ENCODE measurements around the gene RNF222. TPM values are rescaled to one million over a fixed set of nuclear protein-coding genes. Genes with fewer than 3 reads are reported as not detected.

The RNF222 gene
- total and polyA plus RNA-seq, 2 experiments from 2014 or later, result 0.07 TPM; not detected in 1

DNA sequence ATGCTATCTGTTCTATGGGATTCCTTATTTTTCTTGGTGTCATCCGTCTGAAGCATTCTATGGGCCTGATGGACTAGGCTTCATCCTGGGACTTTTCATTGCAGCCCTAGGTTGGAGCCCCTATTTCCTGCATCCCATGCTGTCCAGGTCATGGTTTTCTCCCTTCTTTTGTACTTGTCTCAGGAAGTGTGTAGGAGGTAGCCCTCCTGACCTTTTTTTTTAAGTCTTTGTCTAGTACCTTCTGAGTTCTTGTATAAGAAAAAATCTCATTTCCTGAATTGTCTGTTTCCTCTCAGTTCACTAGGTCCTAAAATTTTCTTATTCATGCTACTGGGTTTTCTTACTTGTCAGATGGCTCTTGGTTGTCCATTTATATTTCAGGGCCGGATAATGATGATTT, 44.1 kb upstream of the RNF222 start (continued):
- TF ChIP-seq, protein P1, sequence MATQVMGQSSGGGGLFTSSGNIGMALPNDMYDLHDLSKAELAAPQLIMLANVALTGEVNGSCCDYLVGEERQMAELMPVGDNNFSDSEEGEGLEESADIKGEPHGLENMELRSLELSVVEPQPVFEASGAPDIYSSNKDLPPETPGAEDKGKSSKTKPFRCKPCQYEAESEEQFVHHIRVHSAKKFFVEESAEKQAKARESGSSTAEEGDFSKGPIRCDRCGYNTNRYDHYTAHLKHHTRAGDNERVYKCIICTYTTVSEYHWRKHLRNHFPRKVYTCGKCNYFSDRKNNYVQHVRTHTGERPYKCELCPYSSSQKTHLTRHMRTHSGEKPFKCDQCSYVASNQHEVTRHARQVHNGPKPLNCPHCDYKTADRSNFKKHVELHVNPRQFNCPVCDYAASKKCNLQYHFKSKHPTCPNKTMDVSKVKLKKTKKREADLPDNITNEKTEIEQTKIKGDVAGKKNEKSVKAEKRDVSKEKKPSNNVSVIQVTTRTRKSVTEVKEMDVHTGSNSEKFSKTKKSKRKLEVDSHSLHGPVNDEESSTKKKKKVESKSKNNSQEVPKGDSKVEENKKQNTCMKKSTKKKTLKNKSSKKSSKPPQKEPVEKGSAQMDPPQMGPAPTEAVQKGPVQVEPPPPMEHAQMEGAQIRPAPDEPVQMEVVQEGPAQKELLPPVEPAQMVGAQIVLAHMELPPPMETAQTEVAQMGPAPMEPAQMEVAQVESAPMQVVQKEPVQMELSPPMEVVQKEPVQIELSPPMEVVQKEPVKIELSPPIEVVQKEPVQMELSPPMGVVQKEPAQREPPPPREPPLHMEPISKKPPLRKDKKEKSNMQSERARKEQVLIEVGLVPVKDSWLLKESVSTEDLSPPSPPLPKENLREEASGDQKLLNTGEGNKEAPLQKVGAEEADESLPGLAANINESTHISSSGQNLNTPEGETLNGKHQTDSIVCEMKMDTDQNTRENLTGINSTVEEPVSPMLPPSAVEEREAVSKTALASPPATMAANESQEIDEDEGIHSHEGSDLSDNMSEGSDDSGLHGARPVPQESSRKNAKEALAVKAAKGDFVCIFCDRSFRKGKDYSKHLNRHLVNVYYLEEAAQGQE (IDR thresholded peaks at IDR 0.05; ENCODE audit: unreplicated experiment), result no peak
- TF ChIP-seq NANOG (IDR thresholded peaks at IDR 0.05; ENCODE audit: borderline replicate concordance) (no peak), JUNB (IDR thresholded peaks at IDR 0.05; ENCODE audit: unreplicated experiment) (no peak), ZNF331 (CRISPR knock-in tag; IDR thresholded peaks at IDR 0.05; ENCODE audit: low read depth) (no peak), EZH2phosphoT487 (IDR thresholded peaks at IDR 0.05; ENCODE audit: unreplicated experiment) (no peak), EZH2 (IDR thresholded peaks at IDR 0.05; ENCODE audit: low read depth, unreplicated experiment) (no peak), ZNF114 (CRISPR knock-in tag; IDR thresholded peaks at IDR 0.05) (no peak), CREB1 (CRISPR knock-in tag; IDR thresholded peaks at IDR 0.05; ENCODE audit: low read depth) (no peak)
- TF ChIP-seq, protein P2, sequence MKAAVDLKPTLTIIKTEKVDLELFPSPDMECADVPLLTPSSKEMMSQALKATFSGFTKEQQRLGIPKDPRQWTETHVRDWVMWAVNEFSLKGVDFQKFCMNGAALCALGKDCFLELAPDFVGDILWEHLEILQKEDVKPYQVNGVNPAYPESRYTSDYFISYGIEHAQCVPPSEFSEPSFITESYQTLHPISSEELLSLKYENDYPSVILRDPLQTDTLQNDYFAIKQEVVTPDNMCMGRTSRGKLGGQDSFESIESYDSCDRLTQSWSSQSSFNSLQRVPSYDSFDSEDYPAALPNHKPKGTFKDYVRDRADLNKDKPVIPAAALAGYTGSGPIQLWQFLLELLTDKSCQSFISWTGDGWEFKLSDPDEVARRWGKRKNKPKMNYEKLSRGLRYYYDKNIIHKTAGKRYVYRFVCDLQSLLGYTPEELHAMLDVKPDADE (IDR thresholded peaks at IDR 0.05), result no peak
- TF ChIP-seq, protein P3, sequence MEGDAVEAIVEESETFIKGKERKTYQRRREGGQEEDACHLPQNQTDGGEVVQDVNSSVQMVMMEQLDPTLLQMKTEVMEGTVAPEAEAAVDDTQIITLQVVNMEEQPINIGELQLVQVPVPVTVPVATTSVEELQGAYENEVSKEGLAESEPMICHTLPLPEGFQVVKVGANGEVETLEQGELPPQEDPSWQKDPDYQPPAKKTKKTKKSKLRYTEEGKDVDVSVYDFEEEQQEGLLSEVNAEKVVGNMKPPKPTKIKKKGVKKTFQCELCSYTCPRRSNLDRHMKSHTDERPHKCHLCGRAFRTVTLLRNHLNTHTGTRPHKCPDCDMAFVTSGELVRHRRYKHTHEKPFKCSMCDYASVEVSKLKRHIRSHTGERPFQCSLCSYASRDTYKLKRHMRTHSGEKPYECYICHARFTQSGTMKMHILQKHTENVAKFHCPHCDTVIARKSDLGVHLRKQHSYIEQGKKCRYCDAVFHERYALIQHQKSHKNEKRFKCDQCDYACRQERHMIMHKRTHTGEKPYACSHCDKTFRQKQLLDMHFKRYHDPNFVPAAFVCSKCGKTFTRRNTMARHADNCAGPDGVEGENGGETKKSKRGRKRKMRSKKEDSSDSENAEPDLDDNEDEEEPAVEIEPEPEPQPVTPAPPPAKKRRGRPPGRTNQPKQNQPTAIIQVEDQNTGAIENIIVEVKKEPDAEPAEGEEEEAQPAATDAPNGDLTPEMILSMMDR (conservative IDR thresholded peaks at IDR 0.05; ENCODE audit: low read depth in 2 of 2), result no peak

DNA sequence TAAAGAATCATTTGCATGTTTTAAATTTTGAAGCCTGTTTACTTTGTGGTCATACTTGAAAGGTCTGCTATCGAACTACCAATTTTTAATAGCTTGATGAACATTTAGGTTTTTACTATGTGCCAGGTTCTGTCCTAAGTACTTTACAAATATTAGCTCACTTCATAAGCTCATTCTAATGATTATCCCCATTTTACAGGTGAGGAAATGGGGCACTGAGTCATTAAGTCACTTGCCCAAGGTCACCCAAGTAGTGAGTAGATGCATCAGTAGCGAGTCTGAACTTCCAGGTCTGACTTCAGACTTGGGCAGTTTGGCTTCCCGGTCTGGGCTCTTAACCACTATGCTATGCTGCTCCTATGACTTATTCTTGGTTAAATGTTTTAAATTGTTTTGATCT, 42.1 kb upstream of the RNF222 start:
- Histone ChIP-seq H3K27me3 (ENCODE audit: insufficient read depth) (no peaks in the 10 kb centered on the region), H3K36me3 (ENCODE audit: insufficient read depth) (no peaks in the 10 kb centered on the region), H2AFZ (no peak overlapping the region), H3K4me2 (no peak overlapping the region), H4K20me1 (replicated peaks; ENCODE audit: insufficient read depth) (peaks cover 5% of the 10 kb centered on the region; the same call in 1 of the 2 replicates), H3K4me1 (ENCODE audit: insufficient read depth) (peaks cover 7% of the 10 kb centered on the region), H3K79me2 (replicated peaks; ENCODE audit: insufficient read depth) (peaks cover 69% of the 10 kb centered on the region), H3K27ac (ENCODE audit: low read depth) (no peak overlapping the region), H3K9me2 (ENCODE audit: insufficient read depth) (no peaks in the 10 kb centered on the region), H3F3A (replicated peaks; ENCODE audit: low read depth) (no peaks in the 10 kb centered on the region), H3K4me3 (no peak overlapping the region)
- peaks cover 4% of the 10 kb centered on the region for H3K27me3 Mint-ChIP-seq (ENCODE audit: insufficient read depth, low read depth, poor library complexity)
- H3K9me3 Mint-ChIP-seq, result no peaks in the 10 kb centered on the region
- no peak for ATAC-seq
- TF ChIP-seq STAT1 (IDR thresholded peaks at IDR 0.05; ENCODE audit: unreplicated experiment) (no peak), POLR2AphosphoS5 (IDR thresholded peaks at IDR 0.05; ENCODE audit: low read depth) (no peak), EZH2phosphoT487 (IDR thresholded peaks at IDR 0.05; ENCODE audit: unreplicated experiment) (no peak), ZNF114 (CRISPR knock-in tag; IDR thresholded peaks at IDR 0.05) (no peak)
- TF ChIP-seq, protein P2 (IDR thresholded peaks at IDR 0.05), result no peak
- DNase-seq (ENCODE audit: low spot score), result no peak
- H3K4me1 Mint-ChIP-seq, result peaks cover 7% of the 10 kb centered on the region; the same call in 2 of the 3 replicates
- H3K27ac Mint-ChIP-seq, result no peak overlapping the region
- peaks cover 8% of the 10 kb centered on the region; the same call in 2 of the 3 replicates for H3K36me3 Mint-ChIP-seq (ENCODE audit: low read depth)
- H3K4me3 Mint-ChIP-seq, result no peak overlapping the region

Data from GM23338 (cell line).